ENCODE results near the gene TERT.
"Not testable (repeated sequence)": the region's sequence is repeated elsewhere in the genome, so short reads cannot be mapped to it uniquely, and the experiment has no call there.

The TERT gene

DNA sequence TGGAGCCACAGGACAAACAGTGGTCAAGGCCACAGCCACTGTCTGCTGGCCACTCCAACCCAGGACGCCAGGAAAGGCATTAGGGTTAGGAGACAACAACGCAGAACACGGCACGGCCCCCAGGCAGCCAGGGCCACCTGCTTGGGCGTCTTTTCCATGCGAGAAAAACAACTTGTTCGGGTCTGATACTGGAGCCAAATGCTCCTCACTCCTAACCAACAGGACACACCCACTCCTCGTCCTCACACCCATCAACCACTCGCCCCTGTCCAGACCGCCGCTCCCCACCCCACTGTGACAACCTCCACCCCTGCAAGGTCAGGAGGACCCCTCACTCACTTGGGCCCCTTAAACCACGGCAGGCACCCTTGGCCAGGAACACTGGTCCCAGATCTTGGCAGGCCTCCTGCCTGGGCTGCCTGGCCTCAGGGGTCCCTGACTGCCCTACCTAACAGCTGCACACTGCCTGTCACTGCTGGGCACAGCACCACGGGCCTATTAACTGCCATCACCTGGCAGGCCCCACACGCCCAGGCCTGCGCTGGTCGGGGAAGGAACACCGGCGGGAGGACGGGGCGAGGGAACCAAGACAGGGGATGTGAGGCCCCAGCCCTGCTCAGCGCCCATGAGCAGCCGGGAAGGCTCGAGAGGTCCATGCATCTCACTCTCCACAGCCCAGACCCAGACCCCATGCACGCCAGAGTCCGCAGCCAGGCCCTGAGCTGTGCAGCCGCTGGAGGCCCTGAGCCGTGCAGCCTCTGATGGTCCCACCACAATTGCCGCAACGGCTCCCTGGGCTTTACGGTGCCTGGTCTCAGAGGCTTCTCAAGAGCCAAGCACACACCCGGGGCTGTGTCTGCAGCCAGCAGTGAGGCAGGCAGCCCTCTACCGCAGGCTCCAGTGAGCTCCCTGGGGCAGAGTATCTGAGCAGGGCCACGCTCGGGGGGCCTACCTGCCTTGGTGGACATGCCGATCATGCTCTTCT is 36.3 kb upstream of the TERT start:
- DNase-seq = no peak

DNA sequence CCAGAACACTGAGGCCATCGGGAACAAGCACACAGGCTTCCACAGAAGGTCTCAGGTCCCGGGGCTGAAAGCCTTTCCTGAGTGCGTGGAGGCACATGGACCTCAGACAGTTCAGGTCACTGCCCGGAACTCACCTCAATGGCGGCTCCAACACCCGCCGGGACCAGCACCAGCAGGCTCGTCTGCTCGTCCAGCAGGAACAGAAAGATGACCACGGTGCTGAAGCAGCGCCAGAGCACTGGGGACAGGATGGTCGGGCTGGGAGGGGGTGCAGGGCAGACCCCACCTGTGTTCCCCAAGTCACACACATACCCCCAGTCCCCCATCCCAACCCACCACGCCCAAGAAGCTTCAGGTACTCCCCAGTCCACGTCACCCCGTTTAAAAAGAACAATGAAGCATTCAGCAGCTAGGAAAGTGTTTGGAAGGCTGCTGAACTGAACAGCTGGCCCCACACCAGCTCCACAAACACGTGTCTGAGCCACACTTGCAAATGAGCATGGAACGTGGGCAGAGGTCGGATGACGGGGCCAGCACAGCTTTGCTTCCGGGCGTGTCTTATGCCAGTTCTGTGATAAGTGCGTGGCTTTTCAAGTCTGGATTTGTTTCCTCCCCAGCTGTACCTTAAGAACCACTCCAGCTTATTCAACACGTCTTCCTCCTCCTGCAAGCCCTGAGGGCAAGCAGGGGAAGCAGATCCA is 35.4 kb upstream of the TERT start:
- DNase-seq = no peak

DNA sequence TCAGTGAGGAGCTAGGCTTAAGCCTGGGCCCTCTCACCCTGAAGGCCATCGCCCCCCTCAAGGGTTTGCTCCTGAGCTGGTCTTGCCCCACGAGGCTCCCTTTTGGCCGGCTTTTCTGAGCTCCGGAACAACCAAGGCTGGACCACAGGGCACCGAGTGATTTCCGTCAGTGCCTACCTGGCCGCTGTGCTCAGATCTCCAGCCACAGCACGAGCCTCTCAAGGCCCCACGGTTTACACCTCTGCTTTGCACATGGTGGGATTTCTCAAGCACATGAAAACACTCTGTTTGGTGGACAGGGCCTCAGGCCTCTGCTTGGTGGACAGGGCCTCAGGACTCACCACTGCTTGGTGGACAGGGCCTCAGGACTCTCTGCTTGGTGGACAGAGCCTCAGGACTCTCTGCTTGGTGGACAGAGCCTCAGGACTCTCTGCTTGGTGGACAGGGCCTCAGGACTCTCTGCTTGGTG is 34.3 kb upstream of the TERT start:
- DNase-seq = no peak

DNA sequence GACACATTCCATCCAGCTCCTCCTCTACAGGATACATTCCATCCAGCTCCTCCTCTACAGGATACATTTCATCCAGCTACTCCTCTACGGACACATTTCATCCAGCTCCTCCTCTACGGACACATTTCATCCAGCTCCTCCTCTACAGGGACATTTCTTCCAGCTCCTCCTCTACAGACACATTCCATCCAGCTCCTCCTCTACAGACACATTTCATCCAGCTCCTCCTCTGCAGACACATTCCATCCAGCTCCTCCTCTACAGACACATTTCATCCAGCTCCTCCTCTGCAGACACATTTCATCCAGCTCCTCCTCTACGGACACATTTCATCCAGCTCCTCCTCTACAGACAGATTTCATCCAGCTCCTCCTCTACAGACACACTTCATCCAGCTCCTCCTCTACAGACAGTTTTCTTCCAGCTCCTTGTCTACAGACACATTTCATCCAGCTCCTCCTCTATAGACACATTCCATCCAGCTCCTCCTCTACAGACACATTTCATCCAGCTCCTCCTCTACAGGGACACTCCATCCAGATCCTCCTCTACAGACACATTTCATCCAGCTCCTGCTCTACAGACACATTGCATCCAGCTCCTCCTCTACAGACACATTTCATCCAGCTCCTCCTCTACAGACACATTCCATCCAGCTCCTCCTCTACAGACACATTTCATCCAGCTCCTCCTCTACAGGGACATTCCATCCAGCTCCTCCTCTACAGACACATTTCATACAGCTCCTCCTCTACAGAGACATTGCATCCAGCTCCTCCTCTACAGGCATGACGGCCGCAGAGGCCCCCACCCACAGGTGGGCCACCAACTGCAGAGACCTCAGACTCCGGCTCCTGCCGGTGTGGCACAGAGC is 33.6 kb upstream of the TERT start:
- DNase-seq = not testable (repeated sequence)

DNA sequence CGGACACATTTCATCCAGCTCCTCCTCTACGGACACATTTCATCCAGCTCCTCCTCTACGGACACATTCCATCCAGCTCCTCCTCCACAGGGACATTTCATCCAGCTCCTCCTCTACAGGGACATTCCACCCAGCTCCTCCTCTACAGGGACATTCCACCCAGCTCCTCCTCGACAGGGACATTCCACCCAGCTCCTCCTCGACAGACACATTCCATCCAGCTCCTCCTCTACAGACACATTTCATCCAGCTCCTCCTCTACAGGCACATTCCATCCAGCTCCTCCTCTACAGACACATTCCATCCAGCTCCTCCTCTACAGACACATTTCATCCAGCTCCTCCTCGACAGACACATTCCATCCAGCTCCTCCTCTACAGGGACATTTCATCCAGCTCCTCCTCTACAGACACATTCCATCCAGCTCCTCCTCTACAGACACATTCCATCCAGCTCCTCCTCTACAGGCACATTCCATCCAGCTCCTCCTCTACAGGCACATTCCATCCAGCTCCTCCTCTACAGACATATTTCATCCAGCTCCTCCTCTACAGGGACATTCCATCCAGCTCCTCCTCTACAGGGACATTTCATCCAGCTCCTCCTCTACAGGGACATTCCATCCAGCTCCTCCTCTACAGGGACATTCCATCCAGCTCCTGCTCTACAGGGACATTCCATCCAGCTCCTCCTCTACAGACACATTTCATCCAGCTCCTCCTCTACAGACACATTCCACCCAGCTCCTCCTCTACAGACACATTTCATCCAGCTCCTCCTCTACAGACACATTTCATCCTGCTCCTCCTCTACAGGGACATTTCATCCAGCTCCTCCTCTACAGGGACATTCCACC is 32.3 kb upstream of the TERT start:
- DNase-seq = not testable (repeated sequence)

DNA sequence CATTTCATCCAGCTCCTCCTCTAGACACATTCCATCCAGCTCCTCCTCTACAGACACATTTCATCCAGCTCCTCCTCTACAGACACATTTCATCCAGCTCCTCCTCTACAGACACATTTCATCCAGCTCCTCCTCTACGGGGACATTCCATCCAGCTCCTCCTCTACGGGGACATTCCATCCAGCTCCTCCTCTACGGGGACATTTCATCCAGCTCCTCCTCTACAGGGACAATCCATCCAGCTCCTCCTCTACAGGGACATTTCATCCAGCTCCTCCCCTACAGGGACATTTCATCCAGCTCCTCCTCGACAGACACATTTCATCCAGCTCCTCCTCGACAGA is 31.6 kb upstream of the TERT start:
- not testable (repeated sequence) for DNase-seq

DNA sequence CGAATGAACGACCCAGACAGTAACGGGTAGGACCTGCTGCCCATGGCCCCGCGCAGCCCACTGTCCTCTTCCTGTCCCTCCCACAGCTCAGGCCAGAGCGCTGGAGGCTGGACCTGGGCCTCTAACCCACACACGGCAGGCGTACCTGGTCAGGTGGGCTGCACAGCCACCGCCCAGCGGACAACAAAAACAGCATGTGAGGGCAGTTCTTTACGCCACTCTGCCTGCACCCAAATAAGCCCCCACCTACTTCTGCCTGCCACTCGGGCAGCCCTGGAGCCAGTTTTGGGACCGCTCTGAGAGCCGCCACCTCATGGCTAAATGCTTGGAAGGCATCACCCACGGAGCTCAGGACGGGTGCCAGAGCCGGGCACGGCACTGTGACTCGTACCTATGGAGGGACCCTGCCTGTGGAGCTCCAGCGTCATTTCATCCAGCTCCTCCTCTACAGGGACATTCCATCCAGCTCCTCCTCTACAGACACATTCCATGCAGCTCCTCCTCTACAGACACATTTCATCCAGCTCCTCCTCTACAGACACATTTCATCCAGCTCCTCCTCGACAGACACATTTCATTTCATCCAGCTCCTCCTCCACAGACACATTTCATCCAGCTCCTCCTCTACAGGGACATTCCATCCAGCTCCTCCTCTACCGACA is 31.1 kb upstream of the TERT start:
- no peak for DNase-seq

DNA sequence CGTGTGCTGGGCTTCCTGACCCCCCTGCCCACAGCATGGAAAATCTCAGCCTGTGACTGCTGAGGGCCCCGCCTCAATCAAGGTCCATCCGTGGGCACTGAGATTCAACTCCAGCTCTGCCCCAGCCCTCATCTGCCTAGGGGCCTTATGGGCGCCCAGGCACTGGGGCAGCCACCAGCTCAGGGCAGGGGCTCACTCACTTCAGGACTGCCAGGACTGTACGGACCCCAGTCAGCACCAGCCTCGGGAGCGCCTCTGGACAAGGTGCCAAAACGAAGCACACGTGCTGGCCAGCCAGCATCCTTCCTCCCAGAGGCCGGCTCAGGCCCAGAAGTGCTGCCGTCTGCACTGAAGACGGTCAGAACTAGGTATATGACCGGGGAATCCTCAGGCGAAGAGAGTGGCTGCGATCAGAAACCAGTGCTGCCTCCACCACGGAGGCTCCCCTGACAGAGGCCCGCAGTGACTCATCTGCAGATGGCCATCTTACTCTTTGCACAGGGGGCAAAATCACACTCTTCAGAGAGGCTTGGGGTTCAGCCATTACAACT is 30.4 kb upstream of the TERT start:
- DNase-seq = no peak

DNA sequence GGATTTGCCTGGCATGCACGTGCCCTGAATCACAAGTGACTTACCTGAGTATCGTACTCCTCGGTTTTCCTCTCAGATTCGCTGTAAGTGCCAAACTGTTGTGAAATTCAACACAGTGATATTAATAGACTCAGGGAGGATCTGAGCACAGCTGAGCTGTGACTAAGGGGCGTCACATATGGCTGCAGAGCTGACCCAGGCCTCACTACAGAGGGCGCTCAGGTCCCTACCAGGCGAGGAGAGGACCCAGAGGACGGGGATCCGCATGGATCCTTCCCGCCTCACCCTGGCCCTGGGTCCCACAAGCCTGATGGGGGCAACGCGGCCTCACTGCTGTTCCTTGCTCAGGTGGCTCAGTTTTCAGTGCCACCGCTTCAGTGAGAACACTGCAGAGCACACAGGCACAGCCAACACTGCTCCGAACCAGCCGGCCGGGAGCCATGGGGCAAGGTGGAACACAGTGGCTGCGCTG is 29.9 kb upstream of the TERT start:
- DNase-seq = no peak

DNA sequence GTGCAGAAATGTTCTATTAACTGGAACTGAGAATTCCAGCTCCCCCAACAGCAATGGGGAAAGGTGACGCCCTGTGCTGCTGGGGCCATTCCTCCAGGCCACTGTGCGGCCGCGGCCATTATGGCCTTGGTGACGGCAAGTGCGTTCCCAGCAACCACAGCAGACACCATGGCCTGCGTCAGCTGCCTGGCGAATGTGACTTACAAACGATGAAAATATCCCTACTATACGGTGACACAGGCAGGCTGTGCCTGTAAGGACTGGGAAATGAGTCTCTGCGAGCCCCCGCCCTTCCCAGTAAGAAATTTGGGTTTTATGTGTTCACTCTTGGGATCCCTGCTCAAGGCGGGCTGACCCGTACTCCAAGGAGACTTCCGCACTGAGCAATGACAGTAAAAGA is 29.4 kb upstream of the TERT start:
- DNase-seq = no peak

DNA sequence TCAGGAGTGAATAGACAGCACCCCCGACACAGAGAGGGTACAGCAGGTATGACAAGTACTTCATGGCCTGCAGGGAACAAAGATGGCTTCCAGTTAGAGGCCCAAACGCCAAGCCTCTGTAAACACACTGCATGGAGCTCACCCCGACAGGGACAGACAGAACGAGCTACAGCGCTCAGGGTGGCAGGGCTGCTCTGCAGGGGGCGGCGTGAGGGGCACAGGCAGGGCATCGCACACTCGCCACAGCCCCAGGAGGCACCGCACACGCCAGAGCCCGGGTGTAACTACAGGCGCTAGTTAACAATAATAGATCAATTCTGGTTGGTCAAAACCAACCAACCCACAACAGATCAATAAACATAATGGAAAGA is 28.9 kb upstream of the TERT start:
- no peak for DNase-seq

DNA sequence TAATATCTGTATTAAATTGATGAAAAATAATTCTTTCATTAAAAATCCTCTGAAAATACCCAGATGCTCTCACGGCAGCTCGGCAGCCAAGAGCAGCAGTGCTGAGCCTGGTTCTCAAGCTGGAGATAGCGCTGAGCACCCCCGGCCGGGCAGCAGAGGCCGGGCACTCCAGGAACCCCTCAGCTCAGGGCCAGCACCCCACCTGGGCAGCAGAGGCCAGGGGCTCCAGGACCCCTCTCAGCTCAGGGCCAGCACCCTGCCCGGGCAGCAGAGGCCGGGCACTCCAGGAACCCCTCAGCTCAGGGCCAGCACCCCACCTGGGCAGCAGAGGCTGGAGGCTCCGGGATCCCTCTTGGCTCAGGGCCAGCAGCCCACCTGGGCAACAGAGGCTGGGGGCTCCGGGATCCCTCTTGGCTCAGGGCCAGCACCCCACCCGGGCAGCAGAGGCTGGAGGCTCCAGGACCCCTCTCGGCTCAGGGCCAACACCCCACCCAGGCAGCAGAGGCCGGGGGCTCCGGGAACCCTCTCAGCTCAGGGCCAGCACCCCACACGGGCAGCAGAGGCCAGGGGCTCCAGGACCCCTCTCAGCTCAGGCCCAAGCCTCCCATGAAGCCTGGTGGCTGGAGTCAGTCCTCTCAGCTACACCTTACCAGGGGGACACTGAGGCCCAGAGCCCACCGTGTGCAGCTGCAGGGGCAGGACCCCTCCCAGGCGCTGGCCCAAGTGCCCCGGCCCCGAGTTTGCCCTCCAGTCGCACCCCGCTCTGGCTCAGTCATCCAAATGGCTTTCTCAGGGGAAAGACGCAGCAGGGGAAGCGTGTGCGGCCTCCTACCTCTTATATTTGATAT is 28.3 kb upstream of the TERT start:
- no peak for DNase-seq

DNA sequence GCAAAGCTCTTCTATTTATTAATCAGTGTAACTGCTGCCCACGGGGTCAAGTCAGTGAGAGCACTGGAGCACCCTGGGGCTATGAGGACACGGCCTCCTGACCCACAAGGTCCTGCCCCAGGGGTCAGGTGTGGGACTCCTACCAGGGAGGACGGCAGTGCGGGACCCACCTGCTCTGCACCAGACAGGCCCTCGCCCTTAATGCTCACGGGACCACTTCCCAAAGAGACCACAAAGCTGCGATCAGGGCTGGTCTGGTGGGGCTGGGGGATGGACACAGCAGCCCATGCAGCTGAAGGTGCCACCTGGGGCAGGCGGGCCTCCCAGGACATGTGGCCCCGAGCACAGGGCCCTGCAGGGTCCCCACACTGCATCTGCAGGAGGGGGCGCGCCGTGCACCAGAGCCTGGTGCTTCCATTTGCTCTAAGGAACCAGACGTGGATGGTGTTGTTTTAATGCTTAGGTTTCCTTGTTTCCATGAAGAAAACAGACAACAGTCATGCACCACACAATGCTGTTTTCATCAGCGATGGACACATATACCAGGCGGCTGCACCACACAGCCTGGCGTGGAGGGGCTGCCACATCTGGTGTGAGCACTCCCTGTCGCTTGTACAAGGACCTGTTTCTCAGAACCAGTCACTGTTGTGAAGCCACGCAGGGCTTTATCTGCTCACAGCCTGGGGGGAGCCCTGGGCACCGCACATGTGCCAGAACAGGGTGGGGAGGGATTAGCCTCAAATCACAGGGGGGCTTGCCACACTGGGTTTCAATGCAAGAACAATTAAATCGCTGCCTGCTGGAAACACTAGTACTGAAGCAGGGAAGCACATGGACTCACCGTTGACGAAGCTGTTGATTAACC is 27.4 kb upstream of the TERT start:
- no peak for DNase-seq

DNA sequence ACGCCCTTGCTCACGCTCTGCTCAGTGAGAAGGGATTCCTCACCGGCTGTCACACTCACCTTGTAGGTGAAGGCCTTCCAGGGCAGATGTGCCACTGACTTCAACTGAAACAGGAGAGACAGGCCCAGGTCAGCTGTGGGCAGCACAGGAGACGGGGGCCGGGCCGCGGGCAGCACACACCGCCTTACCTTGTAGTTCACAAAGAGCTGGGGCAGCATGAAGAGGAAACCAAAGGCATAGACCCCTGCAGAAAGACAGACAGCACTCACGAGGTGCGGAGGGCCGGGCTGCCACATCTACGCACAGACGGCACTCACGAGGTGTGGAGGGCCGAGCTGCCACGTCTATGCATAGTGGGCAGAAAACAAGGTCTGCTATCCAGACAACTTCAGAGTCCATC is 26.7 kb upstream of the TERT start:
- no peak for DNase-seq

DNA sequence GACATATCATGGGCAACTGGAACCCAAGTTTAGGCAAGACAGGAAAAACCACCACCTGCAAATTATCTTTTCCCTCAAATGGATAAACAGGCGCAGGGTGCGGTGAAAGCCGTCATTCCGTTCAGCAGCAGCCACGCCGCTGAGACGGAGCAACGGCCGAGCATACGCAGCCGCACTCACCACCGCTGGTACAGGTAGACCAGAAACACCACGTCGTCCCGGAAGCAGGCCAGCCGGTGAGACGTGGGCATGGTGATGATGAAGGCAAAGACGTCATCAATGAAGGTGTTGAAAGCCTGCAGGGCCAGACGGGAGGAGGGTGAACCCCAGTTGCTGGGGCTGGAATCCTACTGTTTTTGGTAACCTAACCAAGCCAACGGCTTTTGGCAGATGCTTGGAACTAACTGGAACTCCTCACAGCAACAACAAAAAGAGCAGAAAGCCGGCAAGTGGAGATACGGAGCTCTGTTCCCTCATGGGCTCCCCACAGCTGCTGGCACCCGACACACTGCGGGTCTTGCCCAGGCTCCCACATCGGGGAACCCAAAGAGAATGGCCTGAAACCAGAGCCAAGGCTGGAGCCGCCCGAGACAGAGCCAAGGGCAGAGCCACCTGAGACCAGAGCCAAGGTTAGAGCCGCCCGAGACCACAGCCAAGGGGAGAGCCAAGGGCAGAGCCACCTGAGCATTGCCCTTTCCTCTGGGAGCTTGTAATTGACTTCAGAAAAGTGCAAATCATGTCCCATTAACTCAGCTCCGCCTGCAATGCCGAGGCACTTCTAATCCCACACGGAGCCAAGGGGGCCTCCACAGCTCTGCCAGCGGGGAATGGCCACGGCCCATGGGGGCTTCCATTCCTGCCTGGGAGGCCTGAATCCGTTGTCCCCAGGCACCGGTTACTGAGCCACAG is 25.8 kb upstream of the TERT start:
- no peak for DNase-seq

DNA sequence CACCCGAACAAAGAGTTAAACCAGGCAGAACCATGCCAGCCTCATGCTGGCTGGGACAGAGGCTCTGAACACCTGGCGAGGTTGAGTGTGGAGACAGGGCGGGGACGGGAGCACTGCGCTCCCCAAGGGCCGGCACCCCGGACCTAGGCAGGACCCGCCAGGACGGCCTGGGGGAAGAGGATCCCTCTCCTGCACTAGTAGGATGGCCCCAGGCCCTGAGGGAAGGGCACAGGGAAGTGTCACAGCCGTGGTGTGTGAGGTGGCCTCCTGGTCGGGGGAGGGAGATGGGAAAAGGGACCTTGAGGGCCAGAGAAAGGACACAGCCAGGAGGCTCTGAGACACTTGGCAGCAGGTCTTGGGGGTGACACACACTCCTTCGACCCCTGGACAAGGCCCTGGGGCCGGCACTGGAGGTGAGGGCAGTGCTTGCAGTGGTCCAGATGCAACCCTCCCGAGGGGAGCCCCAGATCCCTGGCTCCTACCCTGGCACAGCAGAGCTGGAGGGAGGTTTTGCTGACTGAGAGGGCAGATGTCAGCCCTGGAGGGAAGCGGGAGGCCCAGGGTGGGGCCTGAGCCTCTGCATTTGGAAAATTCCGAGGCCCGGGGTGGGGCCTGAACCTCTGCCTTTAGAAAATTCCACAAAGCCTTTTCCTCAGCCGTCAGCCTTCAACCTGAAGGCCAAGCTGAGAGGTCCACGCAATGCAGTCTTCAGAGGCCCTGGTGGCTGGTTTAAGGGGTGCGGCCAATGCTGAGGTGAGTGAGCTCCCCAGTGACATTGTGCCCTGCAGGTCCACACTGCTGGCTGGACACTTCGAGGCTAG is 24.8 kb upstream of the TERT start:
- no peak for DNase-seq

DNA sequence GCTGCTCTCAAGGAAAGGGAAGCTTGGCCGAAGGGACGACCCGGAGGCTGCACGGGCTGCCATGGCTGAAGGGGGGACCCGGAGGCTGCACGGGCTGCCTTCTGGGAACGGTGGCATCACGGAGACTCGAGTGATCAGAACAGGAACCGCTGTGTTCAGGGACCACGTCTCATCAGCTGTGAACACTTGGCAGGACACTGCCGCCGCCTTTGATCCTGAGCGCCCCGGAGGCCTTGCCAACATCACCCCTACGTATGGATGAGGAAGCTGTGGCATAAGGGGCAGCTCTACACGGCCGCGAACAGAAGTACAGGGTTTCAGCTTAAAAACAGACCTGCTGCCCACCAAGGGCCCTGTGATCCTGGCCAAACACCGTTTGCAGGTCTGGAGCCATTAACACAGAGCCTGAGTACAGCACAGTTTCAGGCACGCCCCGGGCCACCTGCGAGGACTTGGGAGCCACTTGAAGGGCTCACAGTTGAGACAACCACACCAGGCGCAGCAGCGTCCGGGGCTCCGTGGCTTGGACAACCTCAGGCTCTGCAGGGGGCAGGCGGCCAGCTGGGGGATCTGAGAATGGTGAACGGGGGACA is 23.9 kb upstream of the TERT start:
- DNase-seq = no peak

All from stimulated activated CD8-positive, alpha-beta memory T cell treated with anti-CD3 and anti-CD28 coated beads, Interleukin-4, amount 100 ng/mL, for 48 hours (primary cell).